Measurements from ENCODE around the gene BBS10. TPM values are rescaled to one million over a fixed set of nuclear protein-coding genes. Genes with fewer than 3 reads are reported as not detected.

BBS10 gene
- total and polyA plus RNA-seq, 2 of the 8 experiments (the other 6 are each of a cell fraction or from before 2014, with no cell fraction given): 4.4 to 9.2 TPM

GRCh38 chr12:76368230-76368629, 20.0 kb upstream of the BBS10 start:
- Histone ChIP-seq H2BK5ac (ENCODE audit: low read depth, low read length) (no peak overlapping the region), H3K56ac (replicated peaks; ENCODE audit: insufficient read length, low read depth, low read length) (no peak overlapping the region), H3K4me1 (replicated peaks in 1 of 4; ENCODE audit: control insufficient read depth in 3 of 4, insufficient read depth in 4 of 4, low read length in 3 of 4) (no peaks in the 10 kb centered on the region), H3K23me2 (ENCODE audit: low read depth, low read length) (no peaks in the 10 kb centered on the region), H3K14ac (ENCODE audit: insufficient read length) (no peak overlapping the region), H3K4me2 (ENCODE audit: insufficient read depth in 1 of 2, low read depth in 2 of 2, low read length in 2 of 2) (no peak overlapping the region), H3K79me2 (ENCODE audit: control insufficient read depth in 1 of 2, insufficient read depth in 2 of 2, low read length in 2 of 2) (no peaks in the 10 kb centered on the region), H4K20me1 (replicated peaks in 1 of 2; ENCODE audit: control insufficient read depth in 1 of 2, insufficient read depth in 2 of 2, low read length in 2 of 2) (no peaks in the 10 kb centered on the region), H3K79me1 (ENCODE audit: low read depth, low read length) (no peaks in the 10 kb centered on the region), H3K23ac (ENCODE audit: insufficient read length) (no peak overlapping the region), H3K9me3 (ENCODE audit: insufficient read depth in 2 of 2, low read depth in 1 of 2, low read length in 1 of 2) (no peaks in the 10 kb centered on the region), H2AK5ac (ENCODE audit: low read depth, low read length) (no peak overlapping the region), H2BK20ac (ENCODE audit: low read length) (no peak overlapping the region), H4K8ac (ENCODE audit: extremely low read depth, insufficient read depth, low read length) (no peak overlapping the region), H3K18ac (ENCODE audit: extremely low read depth, low read length) (no peak overlapping the region), H3K4me3 (ENCODE audit: extremely low read depth in 1 of 4, insufficient read depth in 2 of 4, low read depth in 3 of 4, low read length in 4 of 4) (no peak overlapping the region), H4K91ac (replicated peaks; ENCODE audit: insufficient read length, low read length) (no peak overlapping the region), H2BK15ac (ENCODE audit: low read length) (no peak overlapping the region), H3K36me3 (ENCODE audit: control insufficient read depth in 2 of 4, insufficient read depth in 4 of 4, low read length in 3 of 4) (peaks cover 0 to 41% (median 17%) of the 10 kb centered on the region in 4 experiments; a peak in 6 of 8 replicates), H3K27ac (ENCODE audit: low read depth, low read length) (no peak overlapping the region), H2AFZ (ENCODE audit: low read length) (no peak overlapping the region), H4K5ac (ENCODE audit: insufficient read length, low read depth, low read length) (no peak overlapping the region), H2BK12ac (ENCODE audit: low read depth, low read length) (no peak overlapping the region), H3K4ac (replicated peaks; ENCODE audit: insufficient read length, low read depth, low read length) (no peak overlapping the region), H3K27me3 (replicated peaks in 1 of 4; ENCODE audit: control insufficient read depth in 3 of 4, extremely low read depth in 1 of 4, insufficient read depth in 3 of 4, low read length in 3 of 4) (no peaks in the 10 kb centered on the region), H3K9ac (replicated peaks in 1 of 4; ENCODE audit: extremely low read depth in 1 of 4, low read depth in 3 of 4, low read length in 3 of 4) (no peak overlapping the region), H2BK120ac (replicated peaks; ENCODE audit: low read depth, low read length) (no peak overlapping the region)
- FAIRE-seq (no peak), DNase-seq (ENCODE audit: low read depth in 1 of 2, low spot score in 2 of 2) (no peak)
- CTCF ChIA-PET (ENCODE audit: partially characterized antibody): interaction anchor here (0.6 to 1.3 kb wide), 4 partner anchors 8 to 254 kb away, joined by 3 read pairs; partner anchors contain the start of gene BBS10
- POLR2A ChIA-PET (ENCODE audit: partially characterized antibody): no interaction called here
- 95% methylated on average over 1 of the region's 1 CpG; no CpG with 5 or more reads in 1 of the 2 experiments for WGBS, 2 experiments (ENCODE audit: extremely low coverage in 1 of 2, insufficient coverage in 1 of 2, insufficient read length in 1 of 2, insufficient replicate concordance in 2 of 2, low coverage in 1 of 2, low lambda C conversion rate in 2 of 2, missing lambda C conversion rate in 1 of 2)
- TF ChIP-seq MAFK (IDR thresholded peaks at IDR 0.05; ENCODE audit: low read depth, low read length) (no peak), BACH1 (IDR thresholded peaks at IDR 0.05; ENCODE audit: low read length) (no peak)

Data from H1 (cell line).